HG02798 (cell line): ENCODE results near the gene MAD1L1.
"Not testable (repeated sequence)": the region's sequence is repeated elsewhere in the genome, so short reads cannot be mapped to it uniquely, and the experiment has no call there.

Source experiments
- ATAC-seq: cut with Tn5 transposase; IDR thresholded peaks from one replicate; pipeline ENCODE4 v1.9.1; 2021; ENCODE audit warnings: mild to moderate bottlenecking; ENCODE audit not compliant: unreplicated experiment, poor library complexity

Gene MAD1L1

DNA sequence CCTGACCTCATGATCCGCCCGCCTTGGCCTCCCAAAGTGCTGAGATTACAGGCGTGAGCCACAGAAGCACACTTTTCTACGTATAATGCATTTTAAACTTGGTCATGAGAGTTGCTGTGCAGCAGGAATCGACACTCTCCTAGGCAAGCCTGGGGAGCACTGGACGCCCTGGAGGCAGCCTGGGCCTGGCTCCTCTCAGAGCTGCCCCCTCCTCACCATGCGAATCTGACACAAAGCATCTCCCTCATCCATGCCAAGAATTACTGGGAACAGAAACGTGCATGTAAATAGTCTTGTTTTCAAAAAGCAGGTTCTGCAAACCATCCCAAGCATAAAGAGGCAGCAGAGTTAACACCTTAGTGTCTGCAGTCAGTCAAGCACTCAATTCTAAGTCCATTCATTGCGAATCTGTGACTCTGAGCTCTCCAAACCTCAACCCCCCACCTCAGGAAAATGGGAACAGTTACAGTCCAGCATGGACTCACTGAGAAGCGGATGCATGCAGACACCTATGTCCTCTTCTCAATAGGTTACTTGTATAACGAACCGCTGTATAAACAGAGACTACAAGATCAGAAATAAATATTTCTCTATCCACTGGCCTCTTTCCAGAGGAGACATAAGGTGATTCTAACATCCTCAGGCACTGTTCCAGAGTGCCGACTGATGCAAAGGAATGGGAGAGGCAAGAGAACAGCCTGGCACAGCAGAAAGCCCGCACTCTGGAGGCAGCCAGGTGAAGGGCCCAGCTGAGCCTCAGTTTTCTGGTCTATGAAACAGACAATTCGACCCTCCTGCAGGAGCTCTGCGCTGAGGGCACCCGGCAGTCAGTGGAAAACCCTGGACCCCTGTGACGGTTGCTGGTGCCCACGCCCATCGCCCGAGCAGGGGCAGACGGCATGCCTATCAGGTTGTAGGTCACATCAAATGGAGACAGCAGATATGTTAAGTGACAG lies 68.9 kb downstream of the MAD1L1 start:
- ATAC-seq = no peak

DNA sequence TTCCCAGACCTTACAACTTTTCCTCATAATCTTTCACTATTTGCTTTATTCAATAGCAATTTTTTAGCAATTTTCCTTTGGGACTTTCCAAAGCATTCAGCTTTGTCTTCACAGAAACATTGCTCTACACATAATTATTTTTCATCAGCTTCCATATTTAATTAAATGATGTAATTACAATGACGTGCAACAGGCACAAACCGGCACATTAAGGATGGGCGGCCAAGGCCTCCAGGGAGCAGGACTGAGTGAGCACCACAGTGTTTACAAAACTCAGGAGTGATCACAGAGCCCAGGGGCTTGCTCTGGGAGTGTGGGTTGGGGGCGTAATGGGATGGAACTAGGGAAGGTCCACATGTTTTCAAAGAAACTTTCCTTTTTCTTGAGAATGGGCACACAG lies 69.8 kb downstream of the MAD1L1 start:
- no peak for ATAC-seq

DNA sequence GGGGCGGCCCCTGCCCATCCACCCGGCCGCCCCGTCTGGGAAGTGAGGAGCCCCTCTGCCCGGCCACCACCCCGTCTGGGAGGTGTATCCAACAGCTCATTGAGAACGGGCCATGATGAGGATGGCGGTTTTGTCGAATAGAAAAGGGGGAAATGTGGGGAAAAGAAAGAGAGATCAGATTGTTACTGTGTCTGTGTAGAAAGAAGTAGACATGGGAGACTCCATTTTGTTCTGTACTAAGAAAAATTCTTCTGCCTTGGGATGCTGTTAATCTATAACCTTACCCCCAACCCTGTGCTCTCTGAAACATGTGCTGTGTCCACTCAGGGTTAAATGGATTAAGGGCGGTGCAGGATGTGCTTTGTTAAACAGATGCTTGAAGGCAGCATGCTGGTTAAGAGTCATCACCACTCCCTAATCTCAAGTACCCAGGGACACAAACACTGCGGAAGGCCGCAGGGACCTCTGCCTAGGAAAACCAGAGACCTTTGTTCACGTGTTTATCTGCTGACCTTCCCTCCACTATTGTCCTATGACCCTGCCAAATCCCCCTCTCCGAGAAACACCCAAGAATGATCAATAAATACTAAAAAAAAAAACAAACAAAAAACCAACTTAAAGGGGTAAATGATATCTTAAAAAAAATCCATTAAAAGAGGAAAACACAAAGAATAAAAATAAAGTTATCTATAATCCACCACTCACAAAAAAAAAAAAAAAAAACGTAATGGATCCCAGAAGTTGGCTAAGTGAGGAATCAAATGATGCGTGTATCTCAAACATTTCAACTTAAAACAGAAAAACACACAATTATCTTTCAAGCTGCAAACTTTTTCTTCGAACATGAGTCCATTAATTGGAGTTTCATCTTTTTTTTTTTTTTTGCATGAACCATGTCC lies 70.5 kb downstream of the MAD1L1 start:
- not testable (repeated sequence) for ATAC-seq

DNA sequence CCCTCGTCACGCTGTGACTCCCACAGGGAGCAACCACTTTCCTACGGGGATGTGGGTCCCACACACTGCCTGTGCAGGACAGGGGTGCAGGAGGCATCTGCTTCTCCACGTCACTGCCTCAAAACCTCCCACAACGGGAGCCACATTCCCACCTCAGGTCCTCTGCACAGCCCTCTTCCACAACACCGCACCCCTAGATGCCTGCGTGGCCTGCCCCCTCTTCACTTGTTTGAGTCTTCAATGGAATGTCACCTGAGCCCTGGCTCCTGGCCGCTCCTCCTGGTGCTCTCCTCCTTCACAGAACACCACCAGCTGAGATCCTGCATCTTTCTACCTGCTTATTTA lies 73.6 kb downstream of the MAD1L1 start:
- no peak for ATAC-seq

DNA sequence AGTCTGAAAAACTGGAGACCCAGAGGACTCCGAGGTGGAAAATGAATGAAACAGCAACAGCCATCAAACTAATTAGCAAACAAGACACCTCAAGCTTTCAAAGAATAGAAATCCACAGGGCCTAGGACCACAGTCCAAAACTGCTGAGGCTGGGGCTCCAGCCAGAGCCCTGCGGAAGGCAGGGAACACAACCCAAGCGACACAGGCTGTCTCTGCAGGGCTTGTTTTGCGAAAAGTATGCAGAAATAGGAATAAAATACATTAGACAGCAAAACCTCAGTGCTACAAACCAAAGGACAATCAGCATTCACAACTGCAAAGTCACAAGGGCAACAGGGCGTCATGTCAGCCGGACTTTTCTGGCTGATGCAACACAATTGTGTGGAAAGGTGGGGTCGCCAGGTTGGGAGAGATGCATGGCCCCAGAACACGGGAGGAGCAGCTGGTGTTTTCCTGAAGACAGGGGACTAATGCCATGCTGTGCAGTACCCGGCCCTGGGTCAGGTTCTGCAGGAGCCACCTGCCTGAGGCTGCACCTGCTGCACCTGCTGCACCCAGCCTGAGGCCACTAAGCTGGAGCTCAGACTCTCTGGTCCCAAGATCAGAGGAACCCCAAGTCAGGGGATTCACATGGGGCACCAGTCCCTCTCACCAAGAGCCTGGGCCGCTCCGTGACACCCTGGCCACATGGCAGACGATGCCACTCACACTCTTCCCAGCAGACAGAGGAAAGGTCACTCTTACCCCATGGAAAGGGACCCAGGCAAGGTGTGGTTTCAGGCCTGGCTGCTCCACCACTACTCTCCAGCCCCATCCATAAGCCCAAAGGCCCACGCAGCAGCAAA lies 74.2 kb downstream of the MAD1L1 start:
- no peak for ATAC-seq

DNA sequence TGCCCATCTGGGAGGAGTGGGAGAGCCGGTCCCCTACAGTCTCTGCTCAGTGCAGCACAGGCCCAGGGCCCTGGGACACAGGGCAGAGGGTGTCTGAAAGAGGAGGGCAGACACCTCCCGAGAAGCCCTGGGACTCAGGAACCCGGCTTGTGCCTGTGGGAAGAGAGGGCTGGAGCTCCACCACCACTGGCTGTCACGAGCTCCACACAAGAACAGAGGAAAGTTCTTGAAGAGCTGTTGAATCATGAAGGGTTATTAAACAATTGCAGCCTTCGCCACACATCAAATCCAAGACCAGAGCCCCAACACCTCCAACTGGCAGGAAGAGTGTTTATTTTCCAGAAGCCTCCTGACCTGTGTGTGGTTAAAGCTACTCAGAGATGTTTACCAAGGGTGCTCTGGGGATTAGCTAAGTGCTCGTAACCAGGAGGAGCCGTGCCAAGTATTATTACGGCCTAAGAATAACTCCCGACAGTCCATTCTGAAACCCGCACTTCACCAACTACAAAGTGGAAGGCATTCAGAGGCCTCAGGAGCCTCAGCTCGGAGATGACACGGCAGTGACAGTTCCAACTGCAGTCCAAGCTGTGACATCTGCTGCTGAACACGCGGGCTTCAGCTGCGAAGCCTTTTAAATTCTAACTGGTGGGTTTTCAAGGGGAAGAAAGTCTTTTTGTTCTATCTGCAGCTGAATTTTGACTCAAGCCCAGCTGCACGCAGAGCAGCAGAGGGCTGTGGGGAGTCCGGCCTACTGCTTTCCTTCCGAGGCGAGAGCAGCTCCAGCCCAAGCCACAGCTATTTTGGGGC lies 75.1 kb downstream of the MAD1L1 start:
- no peak for ATAC-seq

DNA sequence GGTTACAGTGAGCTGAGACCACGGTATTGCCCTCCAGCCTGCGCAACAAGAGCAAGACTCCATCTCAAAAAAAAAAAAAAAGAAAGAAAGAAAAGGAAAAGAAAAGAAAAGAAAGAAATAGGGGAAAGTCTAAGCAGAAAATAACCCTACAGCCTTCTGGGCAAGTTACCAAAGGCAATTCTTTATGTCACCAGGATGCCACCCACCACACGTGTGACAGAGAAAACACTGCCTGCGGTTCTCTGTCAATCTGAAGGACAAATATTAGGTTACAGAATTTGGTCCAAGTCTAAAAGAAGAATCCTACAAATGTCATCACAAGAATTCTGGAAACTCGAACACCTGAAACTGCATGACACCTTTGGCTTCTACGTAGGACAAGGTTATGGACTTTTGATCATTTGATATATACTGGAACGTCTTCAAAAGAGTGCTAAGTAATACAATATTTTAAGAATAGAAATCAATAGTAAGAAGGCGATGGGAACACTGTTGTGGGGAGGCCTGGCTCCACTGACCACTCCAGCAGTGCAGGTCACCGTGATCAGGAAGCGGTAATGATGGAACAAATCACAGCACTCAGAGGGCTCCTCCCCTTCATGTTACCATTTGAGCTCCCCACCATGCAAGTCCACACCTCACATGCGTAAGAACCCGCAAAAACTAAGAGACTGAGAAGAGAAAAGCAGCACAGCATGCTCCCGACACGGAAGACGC lies 75.8 kb downstream of the MAD1L1 start:
- ATAC-seq = no peak

DNA sequence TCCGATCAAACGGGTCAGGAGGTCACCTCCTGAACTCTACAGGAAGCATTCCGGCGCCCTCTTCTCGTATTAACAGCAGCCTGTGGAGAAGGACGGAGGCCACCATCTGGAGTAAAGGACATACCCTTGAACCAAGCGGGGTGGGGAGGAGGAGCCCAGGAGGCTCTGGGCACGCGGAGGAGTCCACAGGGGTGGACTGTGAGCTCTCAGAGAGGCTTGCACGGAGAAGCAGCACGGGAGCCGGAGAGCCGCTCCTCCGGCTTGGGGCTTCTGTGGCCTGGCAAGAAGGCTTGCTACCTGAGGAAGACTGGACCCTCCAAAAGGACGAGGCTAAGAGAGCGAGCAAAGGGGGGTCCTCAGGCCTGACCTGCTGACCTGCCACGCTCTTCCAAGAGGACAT lies 77.9 kb downstream of the MAD1L1 start:
- no peak for ATAC-seq

DNA sequence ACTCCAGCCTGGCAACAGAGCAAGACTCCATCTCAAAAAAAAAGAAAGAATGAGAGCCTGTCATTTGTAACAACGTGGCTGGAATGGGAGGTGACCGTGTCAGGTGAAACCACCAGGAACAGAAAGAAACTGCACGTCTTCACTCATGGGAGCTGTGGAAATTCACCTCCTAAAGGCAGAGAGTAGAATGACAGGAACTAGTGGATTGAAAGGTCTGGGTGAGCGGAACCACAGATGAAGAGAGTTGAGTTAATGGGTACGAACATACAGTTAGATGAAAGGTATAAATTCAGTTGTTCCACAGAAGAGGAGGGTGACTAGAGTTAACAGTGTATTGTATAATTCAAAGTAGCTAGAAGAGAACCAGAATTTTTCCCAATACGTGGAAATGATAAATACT lies 78.6 kb downstream of the MAD1L1 start:
- ATAC-seq = no peak

DNA sequence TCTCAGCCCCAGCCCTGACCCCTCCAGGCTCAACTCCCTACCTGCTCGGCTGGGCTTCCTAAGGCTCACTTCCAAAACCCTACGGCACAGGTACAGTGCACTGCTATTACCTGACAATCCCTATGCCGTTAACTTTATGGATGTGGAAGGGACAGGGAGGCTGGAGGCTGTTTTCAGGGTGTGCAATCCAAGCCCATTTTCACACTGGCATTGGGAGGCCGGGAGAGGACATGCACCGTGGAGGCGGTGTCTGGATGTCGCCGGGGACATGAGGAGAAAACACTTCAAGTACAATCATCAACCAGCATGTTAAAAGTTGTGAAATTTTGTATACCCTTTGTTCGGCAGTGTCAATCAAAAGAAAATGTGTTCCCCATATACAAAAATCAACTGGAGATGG lies 80.1 kb downstream of the MAD1L1 start:
- no peak for ATAC-seq

DNA sequence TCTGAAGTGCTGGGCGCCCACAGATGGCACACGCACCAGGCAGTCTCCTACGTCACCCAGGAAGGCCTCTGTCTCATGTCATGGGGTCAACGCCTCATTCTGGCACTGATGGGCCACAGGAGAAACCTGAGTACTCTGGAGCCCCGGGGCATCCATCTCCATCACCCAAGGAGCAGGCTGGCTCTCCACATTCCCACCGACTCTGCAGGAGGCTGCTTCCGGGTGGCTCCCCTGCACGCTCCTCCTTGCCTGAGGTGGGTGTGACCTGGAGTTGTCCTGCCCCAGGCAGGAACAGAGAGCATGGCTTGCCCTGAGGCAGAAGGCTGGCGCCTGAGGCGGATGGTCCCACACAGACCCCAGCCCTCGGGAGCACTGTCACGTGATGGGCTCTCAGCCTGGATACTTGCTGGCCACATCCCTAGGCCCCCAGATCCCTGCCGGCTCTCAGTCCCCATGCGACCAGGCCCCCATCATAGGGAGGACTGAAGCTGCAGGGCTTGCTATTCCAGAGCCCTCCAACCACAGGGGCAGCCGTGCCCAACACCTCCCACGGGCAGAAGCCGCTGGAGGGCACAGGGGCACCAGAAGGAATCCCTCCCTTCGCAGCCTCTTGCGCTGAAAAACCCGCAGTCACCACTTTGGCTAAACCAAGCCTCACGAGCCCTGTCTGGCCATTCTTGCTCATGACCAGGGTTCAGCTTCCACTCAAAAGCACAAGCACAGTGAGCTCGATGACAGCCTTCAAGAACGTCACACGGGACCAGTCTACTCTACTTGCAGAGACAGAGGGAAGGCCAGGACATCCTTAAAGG lies 80.7 kb downstream of the MAD1L1 start:
- no peak for ATAC-seq

DNA sequence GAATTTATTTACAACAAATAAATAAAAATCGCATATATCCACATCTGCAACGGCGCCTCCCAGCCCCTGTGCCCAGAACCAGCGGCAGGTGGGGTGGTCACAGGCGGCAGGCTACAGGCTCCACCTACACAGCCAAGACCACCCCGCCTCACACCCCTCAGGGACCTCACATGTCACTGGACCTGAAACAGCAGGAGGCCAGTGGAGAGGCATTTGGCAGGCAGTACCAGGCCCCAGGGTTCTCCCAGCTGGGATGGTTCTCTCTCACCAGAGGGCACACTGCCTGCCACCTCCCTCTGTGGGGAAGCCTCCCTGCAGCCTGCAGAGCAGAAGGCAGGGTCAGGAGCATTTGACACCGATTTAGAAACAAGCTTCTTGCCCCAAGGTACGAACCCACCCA lies 81.5 kb downstream of the MAD1L1 start:
- ATAC-seq = no peak

DNA sequence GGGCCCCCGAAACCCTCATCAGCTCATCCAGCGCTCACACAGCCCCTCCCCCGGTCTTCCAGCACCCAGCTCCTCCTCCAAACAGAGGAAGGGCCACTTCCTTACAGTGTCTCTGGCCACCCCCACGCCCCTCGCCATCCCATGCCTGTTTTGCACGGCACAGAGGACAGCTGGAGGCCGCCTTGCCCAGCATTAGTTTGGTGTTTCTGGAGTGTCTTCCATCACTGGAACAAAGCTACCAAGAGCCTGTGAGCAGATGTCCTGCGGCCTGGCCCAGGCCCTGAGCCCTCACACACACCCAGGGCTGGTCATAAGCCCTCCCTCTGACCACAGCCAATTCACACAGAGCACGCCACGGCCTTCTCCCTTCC lies 82.3 kb downstream of the MAD1L1 start:
- ATAC-seq = no peak

DNA sequence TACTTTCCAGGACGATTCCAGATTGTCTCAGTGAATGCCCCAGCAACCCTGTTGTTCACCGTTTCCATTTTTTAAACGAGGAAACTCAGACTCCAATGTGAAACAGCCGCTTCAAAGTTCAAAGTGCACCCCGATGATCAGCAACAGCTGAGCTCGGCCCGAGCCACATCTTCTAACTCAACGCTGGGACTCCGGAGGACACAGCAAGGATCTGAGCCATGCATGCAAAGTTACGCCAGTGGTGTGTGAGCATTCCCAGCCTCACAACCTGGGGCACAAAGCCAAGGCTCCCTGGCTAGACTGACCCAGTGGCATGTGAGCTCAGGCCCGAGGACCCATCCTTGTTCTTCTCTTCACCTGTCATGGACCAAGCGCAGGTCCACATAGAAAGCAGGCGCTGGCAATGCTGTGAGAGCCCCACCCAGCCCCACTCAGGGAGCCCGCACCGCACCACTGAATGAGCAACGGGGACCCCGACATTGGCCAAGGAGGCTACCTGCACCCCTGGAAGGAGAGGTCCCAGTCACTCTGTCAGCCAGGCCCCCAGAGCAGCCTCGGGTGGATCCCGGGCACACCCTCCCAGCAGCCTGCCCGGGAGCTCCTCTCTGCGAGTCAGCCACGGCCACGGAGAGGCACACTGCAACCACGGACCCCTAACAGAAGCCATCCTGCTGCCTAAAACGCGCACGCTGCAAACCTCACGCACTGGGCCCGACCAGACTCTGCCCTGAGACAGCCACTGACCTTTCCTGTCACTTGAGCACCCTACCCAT lies 82.9 kb downstream of the MAD1L1 start:
- ATAC-seq = no peak

DNA sequence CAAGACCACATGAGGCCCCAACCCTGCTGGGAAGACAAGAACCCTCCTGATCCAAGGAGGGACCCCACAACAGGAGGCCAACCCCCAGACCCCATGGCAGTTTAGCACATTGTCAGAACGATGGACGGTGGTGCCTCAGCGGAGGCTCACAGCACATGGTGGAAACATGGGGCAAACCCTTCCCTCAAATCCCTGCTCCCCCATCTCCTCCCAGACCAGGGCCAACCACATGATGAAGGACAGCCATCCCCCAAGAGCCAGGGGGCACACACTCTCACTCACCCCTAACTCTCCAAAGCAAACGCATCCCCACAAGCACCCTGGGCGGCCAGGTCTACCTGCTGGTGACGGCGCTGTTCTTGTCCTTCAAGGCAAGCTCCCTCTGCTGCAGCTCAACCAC lies 83.9 kb downstream of the MAD1L1 start:
- no peak for ATAC-seq

DNA sequence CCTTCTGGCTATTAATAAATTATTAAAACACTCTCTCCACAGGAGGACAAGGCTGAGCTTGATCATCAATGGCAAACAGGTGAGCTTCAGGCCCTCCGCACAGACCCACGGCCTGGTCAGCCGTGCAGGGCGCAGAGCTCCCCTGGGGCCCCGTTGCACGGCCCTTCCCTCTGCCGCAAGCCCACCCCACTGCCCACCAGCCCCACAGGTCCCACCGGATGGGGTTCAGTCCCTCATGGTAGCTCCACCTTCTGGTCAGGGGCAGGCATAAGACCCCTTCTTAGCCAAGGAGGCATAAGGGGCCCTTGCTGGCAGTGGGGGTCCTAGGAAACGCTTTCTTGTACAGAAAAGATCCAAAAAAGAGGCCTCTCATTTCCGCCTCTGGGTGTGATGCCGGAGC lies 84.6 kb downstream of the MAD1L1 start:
- ATAC-seq = no peak

DNA sequence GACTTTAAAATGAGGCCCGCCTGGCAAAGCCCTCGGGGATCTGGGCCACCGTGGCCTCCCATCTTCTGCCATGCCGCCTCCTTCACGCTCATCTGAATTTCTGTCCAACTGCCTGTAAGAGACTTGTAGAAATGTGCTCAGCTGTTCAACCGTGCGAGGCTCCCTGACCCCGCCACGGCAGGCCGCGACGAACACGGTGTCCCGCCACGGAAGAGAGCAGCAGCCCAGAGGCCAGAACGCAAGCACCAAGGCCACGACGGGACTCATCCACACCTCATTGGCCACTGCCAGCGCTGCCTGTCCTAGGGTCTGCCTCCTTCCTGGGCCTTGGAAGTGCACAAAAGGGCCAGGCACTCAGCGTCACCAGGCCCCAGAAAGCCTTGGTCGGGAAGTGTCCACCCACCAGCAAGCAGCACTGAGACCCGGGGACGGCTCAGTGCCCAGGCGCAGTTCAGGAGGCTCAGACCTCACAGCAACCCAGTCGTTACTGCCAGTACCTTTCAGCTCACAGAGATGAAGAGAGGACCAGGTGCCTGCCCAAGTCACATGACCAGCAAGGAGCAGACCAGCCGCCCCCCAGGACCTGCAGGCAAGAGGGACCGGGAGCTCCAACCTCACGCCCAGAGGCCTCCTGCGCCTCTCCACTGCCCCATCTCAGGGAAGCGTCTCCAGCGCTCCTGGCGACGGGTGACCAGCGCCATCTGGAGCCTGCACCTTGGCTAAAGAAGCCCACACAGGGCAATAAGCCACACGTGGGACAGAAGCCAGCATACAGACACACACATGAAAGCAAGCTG lies 85.9 kb downstream of the MAD1L1 start:
- ATAC-seq = no peak
